GM12878 (cell line): ENCODE results near the gene GID8. TPM values are rescaled to one million over a fixed set of nuclear protein-coding genes. Genes with fewer than 3 reads are reported as not detected.

Experiments used
- ATAC-seq: fragments of 200-7000 bp; cut with Tn5 transposase; 3 replicates; pipeline ENCODE4 v1.9.1; 2020; ENCODE audit warnings: mild to moderate bottlenecking, moderate library complexity
- BruUV-seq: library from RNA; stranded (reverse); fragments of 400-500 nt; replicated peaks from 2 replicates; lab custom pipeline; 2021; lab: Mats Ljungman, UMichigan
- CTCF ChIA-PET: fragments of 300-600 bp; sonication (Branson Sonifier 250); formaldehyde crosslinking; extraction: SDS; loops from one replicate; lab custom pipeline; 2021; ENCODE audit warnings: inconsistent platforms; lab: Yijun Ruan, JAX
- POLR2A ChIA-PET: fragments of 350-600 bp; formaldehyde crosslinking; extraction: SDS; loops from one replicate; lab custom pipeline; 2021; ENCODE audit warnings: inconsistent platforms; lab: Charles Lee
- RAD21 ChIA-PET: fragments of 300-600 bp; sonication (Branson Sonifier 250); formaldehyde crosslinking; loops from one replicate; lab custom pipeline; 2023; ENCODE audit warnings: antibody characterized with exemption; ENCODE audit not compliant: unreplicated experiment; lab: Charles Lee
- SMC1A ChIA-PET: fragments of 300-600 bp; sonication (Branson Sonifier 250); formaldehyde crosslinking; loops from one replicate; lab custom pipeline; 2023; ENCODE audit not compliant: unreplicated experiment, uncharacterized antibody; lab: Charles Lee
- DNase-seq: peaks from one replicate; pipeline ENCODE4 v3.0.0-alpha.2; 2011; ENCODE audit warnings: low read depth, low spot score
- FAIRE-seq: peaks from 3 replicates; lab custom pipeline; 2011; peaks lifted over from hg19 to GRCh38; lab: Jason Lieb, UNC
- H2AFZ ChIP-seq: 2 replicates; pipeline ENCODE4 v1.6.0; 2011; ENCODE audit warnings: low read depth, low read length, control low read depth; ENCODE audit not compliant: control insufficient read depth
- H3K27ac ChIP-seq: 2 replicates; pipeline ENCODE4 v1.5.1; 2011; ENCODE audit warnings: control low read depth; ENCODE audit not compliant: control insufficient read depth, insufficient read depth
- H3K27me3 ChIP-seq, 2 experiments: replicated peaks in 1 of 2; 2 replicates each; pipeline versions ENCODE4 v1.6.0 to v1.6.1; 2011; ENCODE audit warnings: low read length in 1 of 2; ENCODE audit not compliant: control insufficient read depth in 2 of 2, insufficient read depth in 2 of 2
- H3K36me3 ChIP-seq, 2 experiments: 2 replicates each; pipeline ENCODE4 v1.5.1; 2011; ENCODE audit warnings: low read length in 1 of 2; ENCODE audit not compliant: control insufficient read depth in 2 of 2, insufficient read depth in 2 of 2
- H3K4me1 ChIP-seq: 2 replicates; pipeline ENCODE4 v1.6.1; 2011; ENCODE audit warnings: mild to moderate bottlenecking, low read length, moderate library complexity, mixed read lengths; ENCODE audit not compliant: control insufficient read depth, insufficient read depth
- H3K4me2 ChIP-seq: 2 replicates; pipeline ENCODE4 v1.6.0; 2011; ENCODE audit warnings: control low read depth; ENCODE audit not compliant: control insufficient read depth, insufficient read depth
- H3K4me3 ChIP-seq: fragments of 200-600 bp; sonication (generic); 2 replicates; pipeline ENCODE4 v1.5.1; 2016
- H3K79me2 ChIP-seq: 2 replicates; pipeline ENCODE4 v1.6.0; 2011; ENCODE audit warnings: low read length; ENCODE audit not compliant: control insufficient read depth, insufficient read depth
- H3K9ac ChIP-seq: 2 replicates; pipeline ENCODE4 v1.8.0; 2011; ENCODE audit warnings: low read length, control low read depth, mixed read lengths; ENCODE audit not compliant: control insufficient read depth, insufficient read depth
- H3K9me3 ChIP-seq: replicated peaks from 3 replicates; pipeline ENCODE4 v1.5.1; 2011; ENCODE audit warnings: mild to moderate bottlenecking, low read length; ENCODE audit not compliant: control insufficient read depth, insufficient read depth
- H4K20me1 ChIP-seq: 2 replicates; pipeline ENCODE4 v1.6.0; 2011; ENCODE audit not compliant: control insufficient read depth, insufficient read depth
- E2F4 ChIP-seq: IDR thresholded peaks from 2 replicates; pipeline ENCODE4 v1.6.1; 2012; ENCODE audit warnings: low read depth, low read length, improper control_type of control experiment
- FOS ChIP-seq: IDR thresholded peaks from 3 replicates; pipeline ENCODE4 v1.6.1; 2011; ENCODE audit warnings: borderline replicate concordance; ENCODE audit not compliant: insufficient read length; ENCODE audit errors: extremely low read depth
- HDGF ChIP-seq: fragments of 450-650 bp; IDR thresholded peaks from 2 replicates; pipeline ENCODE4 v1.6.1; 2016; ENCODE audit warnings: antibody characterized with exemption
- IKZF1 ChIP-seq: fragments of 450-650 bp; conservative IDR thresholded peaks from 2 replicates; pipeline ENCODE4 v1.6.1; 2017; ENCODE audit warnings: antibody characterized with exemption, mild to moderate bottlenecking
- NR2C1 ChIP-seq: fragments of 450-650 bp; IDR thresholded peaks from 2 replicates; pipeline ENCODE4 v1.6.1; 2017; ENCODE audit warnings: antibody characterized with exemption, mild to moderate bottlenecking, moderate library complexity
- RELA ChIP-seq: fragments of 450-650 bp; IDR thresholded peaks from 2 replicates; pipeline ENCODE4 v1.8.0; 2014; ENCODE audit warnings: borderline replicate concordance; ENCODE audit not compliant: partially characterized antibody
- SKIL ChIP-seq: fragments of 450-650 bp; IDR thresholded peaks from 2 replicates; pipeline ENCODE4 v1.6.1; 2017; ENCODE audit warnings: mild to moderate bottlenecking, low read depth, inconsistent platforms; ENCODE audit not compliant: poor library complexity, severe bottlenecking
- SRF ChIP-seq, 2 experiments: IDR thresholded peaks; 2 replicates each; pipeline ENCODE4 v1.6.1; 2011; ENCODE audit warnings: low read depth in 2 of 2, low read length in 2 of 2, mild to moderate bottlenecking in 1 of 2, moderate library complexity in 1 of 2
- TCF3 ChIP-seq: IDR thresholded peaks from 2 replicates; pipeline ENCODE4 v1.6.1; 2012; ENCODE audit warnings: low read depth, mild to moderate bottlenecking, low read length, borderline replicate concordance; ENCODE audit not compliant: insufficient read depth
- ZNF622 ChIP-seq: fragments of 450-650 bp; IDR thresholded peaks from 2 replicates; pipeline ENCODE4 v1.6.1; 2017; ENCODE audit warnings: mild to moderate bottlenecking, inconsistent platforms
- WGBS: methylation state at CpG from one replicate; pipeline ENCODE4 v1.1.6; 2016; ENCODE audit warnings: low lambda C conversion rate; ENCODE audit not compliant: insufficient replicate concordance, insufficient coverage; ENCODE audit errors: missing lambda C conversion rate; 5-methylcytosine and 5-hydroxymethylcytosine counted together
- in situ Hi-C: fragments of 300-500 bp; cut with MboI; formaldehyde crosslinking; loops from 9 replicates; pipeline ENCODE4 v1.14.3; 2018; ENCODE audit warnings: mixed read lengths
- intact Hi-C: fragments of 100-400 bp; cut with micrococcal nuclease; formaldehyde crosslinking; loops from one replicate; pipeline ENCODE4 v1.14.2; 2022; ENCODE audit not compliant: unreplicated experiment
- polyA plus RNA-seq, 11 experiments: library from polyadenylated mRNA; depleted of rRNA in 4 of 11; unstranded in 6 of 11; stranded (reverse) in 5 of 11; fragments of >200 nt; fragmentation: Nextera tagmentation in 4 of 11; fragmentation: Illumina TruSeq in 1 of 11; extraction: Ambion mirVana in 4 of 11; extraction: Trizol in 1 of 11; gene quantifications; 1 replicate in 1 of 11; 2 replicates in 10 of 11; pipeline versions ENCODE4 v1.2.1 to v1.2.3, GENCODE V29; 2011 to 2016; ENCODE audit warnings: inconsistent platforms in 2 of 11, missing spikeins in 2 of 11, low read depth in 1 of 11
- total RNA-seq, 4 experiments: library from RNA; depleted of rRNA in 3 of 4; stranded (reverse); fragments of >200 nt in 3 of 4; fragmentation: Illumina TruSeq in 1 of 4; extraction: Trizol in 1 of 4; gene quantifications; 2 replicates each; pipeline versions ENCODE4 v1.2.1 to v1.2.3, GENCODE V29; 2013 to 2021
- TF ChIP-seq, protein P1 (sequence below): fragments of 450-650 bp; IDR thresholded peaks from 2 replicates; pipeline ENCODE4 v1.6.1; 2017; ENCODE audit warnings: mild to moderate bottlenecking, moderate library complexity

GID8 gene
- total and polyA plus RNA-seq, 10 of the 15 experiments (the other 5 are each of a cell fraction or from before 2014, with no cell fraction given): 12.0 to 33.8 (median 22.2) TPM

DNA sequence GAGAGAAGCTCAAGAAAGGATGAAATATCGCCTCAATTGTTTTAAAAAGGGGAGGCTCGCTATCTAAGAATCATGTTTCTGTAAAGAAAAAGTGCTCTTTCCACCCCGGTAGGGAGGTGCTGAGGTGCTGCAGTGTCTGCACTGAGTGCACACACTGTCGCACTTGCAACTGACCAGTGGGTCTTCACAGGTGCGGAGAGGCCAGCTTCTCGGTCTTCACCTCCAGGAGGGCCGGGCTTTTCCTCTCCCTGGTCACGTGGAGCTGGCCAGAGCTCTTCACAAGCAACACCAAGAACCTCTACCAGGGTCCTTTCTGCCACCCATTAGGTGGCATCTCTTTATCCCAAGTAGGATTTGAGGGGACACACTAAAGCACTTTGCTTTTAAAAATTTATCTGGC lies 48.5 kb upstream of the GID8 start (continued):
- TF ChIP-seq SKIL: no peak
- TF ChIP-seq TCF3: no peak
- no peak for TF ChIP-seq SRF (IDR thresholded peaks at IDR 0.05; ENCODE audit: low read depth in 2 of 2, low read length in 2 of 2)
- TF ChIP-seq RELA: no peak
- TF ChIP-seq NR2C1: no peak
- TF ChIP-seq HDGF: no peak
- TF ChIP-seq IKZF1: no peak

- no TSS peak for BruUV-seq
- Histone ChIP-seq H3K4me1 (no peaks in the 10 kb centered on the region), H3K9me3 (no peaks in the 10 kb centered on the region), H3K27ac (no peak overlapping the region), H3K4me2 (no peak overlapping the region), H3K36me3 (peaks cover 26 to 30% of the 10 kb centered on the region in 2 experiments), H3K79me2 (no peaks in the 10 kb centered on the region), H4K20me1 (no peaks in the 10 kb centered on the region; the same call in 1 of the 2 replicates), H3K27me3 (no peaks in the 10 kb centered on the region), H3K4me3 (no peak overlapping the region), H3K9ac (no peak overlapping the region), H2AFZ (no peak overlapping the region)
- FAIRE-seq (no peak), DNase-seq (no peak), ATAC-seq (no peak)
- 95% methylated on average over 9 of the region's 9 CpGs for WGBS
- ChIA-PET POLR2A (no interaction called here), RAD21 (no interaction called here), SMC1A (no interaction called here), CTCF (interaction anchor here (1.1 to 1.2 kb wide), 2 partner anchors 14 to 119 kb away, joined by 3 to 4 read pairs; no protein-coding TSS in a partner anchor)
- in situ Hi-C loops: no loop called here
- intact Hi-C loops: no loop called here
- TF ChIP-seq, protein P1, sequence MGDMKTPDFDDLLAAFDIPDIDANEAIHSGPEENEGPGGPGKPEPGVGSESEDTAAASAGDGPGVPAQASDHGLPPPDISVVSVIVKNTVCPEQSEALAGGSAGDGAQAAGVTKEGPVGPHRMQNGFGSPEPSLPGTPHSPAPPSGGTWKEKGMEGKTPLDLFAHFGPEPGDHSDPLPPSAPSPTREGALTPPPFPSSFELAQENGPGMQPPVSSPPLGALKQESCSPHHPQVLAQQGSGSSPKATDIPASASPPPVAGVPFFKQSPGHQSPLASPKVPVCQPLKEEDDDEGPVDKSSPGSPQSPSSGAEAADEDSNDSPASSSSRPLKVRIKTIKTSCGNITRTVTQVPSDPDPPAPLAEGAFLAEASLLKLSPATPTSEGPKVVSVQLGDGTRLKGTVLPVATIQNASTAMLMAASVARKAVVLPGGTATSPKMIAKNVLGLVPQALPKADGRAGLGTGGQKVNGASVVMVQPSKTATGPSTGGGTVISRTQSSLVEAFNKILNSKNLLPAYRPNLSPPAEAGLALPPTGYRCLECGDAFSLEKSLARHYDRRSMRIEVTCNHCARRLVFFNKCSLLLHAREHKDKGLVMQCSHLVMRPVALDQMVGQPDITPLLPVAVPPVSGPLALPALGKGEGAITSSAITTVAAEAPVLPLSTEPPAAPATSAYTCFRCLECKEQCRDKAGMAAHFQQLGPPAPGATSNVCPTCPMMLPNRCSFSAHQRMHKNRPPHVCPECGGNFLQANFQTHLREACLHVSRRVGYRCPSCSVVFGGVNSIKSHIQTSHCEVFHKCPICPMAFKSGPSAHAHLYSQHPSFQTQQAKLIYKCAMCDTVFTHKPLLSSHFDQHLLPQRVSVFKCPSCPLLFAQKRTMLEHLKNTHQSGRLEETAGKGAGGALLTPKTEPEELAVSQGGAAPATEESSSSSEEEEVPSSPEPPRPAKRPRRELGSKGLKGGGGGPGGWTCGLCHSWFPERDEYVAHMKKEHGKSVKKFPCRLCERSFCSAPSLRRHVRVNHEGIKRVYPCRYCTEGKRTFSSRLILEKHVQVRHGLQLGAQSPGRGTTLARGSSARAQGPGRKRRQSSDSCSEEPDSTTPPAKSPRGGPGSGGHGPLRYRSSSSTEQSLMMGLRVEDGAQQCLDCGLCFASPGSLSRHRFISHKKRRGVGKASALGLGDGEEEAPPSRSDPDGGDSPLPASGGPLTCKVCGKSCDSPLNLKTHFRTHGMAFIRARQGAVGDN: no peak
- no peak for TF ChIP-seq SKIL
- TF ChIP-seq ZNF622: no peak
- no peak for TF ChIP-seq E2F4
- no peak for TF ChIP-seq FOS
These were observed 48.1 kb upstream of the GID8 start for GRCh38 chr20:62889871-62890270.
